Non-pigmented ciliary epithelial cell (primary cell): ENCODE results near the gene RFT1.

ENCODE experiments used
- DNase-seq: peaks from one replicate; pipeline ENCODE4 v3.0.0-alpha.2; 2010; ENCODE audit warnings: low read depth

The RFT1 gene

GRCh38 chr3:53130179-53131061 lies at the start of gene RFT1:
TSS of gene RFT1 (minus strand) at chr3:53130435. CDS start at chr3:53130400, 35 bp downstream.
- peak; percentile 75 for DNase-seq

- DNase-seq = no peak
Observed at GRCh38 chr3:53179580-53179979, 49.3 kb upstream of the RFT1 start.

GRCh38 chr3:53178246-53178645 lies 48.0 kb upstream of the RFT1 start:
- no peak for DNase-seq

GRCh38 chr3:53175613-53176540 lies 45.6 kb upstream of the RFT1 start:
- DNase-seq = no peak

- DNase-seq = no peak
Observed at GRCh38 chr3:53174346-53175250, 44.4 kb upstream of the RFT1 start.

GRCh38 chr3:53173107-53173506 lies 42.9 kb upstream of the RFT1 start:
- no peak for DNase-seq

- DNase-seq = no peak
Observed at GRCh38 chr3:53171827-53172505, 41.7 kb upstream of the RFT1 start.

- no peak for DNase-seq
Observed at GRCh38 chr3:53171064-53171418, 40.8 kb upstream of the RFT1 start.

- no peak for DNase-seq
Observed at GRCh38 chr3:53170325-53171063, 40.3 kb upstream of the RFT1 start.

- DNase-seq = no peak
Observed at GRCh38 chr3:53169832-53170324, 39.6 kb upstream of the RFT1 start.

GRCh38 chr3:53169045-53169831 lies 39.0 kb upstream of the RFT1 start:
- no peak for DNase-seq

- no peak for DNase-seq
Observed at GRCh38 chr3:53168175-53168923, 38.1 kb upstream of the RFT1 start.

GRCh38 chr3:53167418-53168174 lies 37.4 kb upstream of the RFT1 start:
- no peak for DNase-seq

- no peak for DNase-seq
Observed at GRCh38 chr3:53166781-53167291, 36.6 kb upstream of the RFT1 start.

GRCh38 chr3:53166206-53166605 lies 36.0 kb upstream of the RFT1 start:
- no peak for DNase-seq

- no peak for DNase-seq
Observed at GRCh38 chr3:53164911-53165310, 34.7 kb upstream of the RFT1 start.

GRCh38 chr3:53163444-53164387 lies 33.5 kb upstream of the RFT1 start:
- DNase-seq = no peak
